Prostate gland (tissue), 2 donors: ENCODE data around the gene UBALD2. TPM values are rescaled to one million over a fixed set of nuclear protein-coding genes. Genes with fewer than 3 reads are reported as not detected.
"Not testable (repeated sequence)": the region's sequence is repeated elsewhere in the genome, so short reads cannot be mapped to it uniquely, and the experiment has no call there.

Experiments used
- DNase-seq: peaks from one replicate; pipeline ENCODE4 v3.0.0-alpha.2; 2019; ENCODE audit warnings: low spot score
- H3K27ac ChIP-seq, 2 donors: fragments of 200-600 bp; sonication (generic); 2 replicates each; pipeline ENCODE4 v1.5.1; 2017 to 2019
- H3K27me3 ChIP-seq: fragments of 200-600 bp; sonication (generic); replicated peaks from 2 replicates; pipeline ENCODE4 v1.5.1; 2019; ENCODE audit not compliant: insufficient read depth
- H3K36me3 ChIP-seq, 2 donors: fragments of 200-600 bp; sonication (generic); 1 replicate in 1 of 2; 2 replicates in 1 of 2; pipeline versions ENCODE4 v1.5.1 to v1.8.1; 2017 to 2019
- H3K4me1 ChIP-seq: fragments of 200-600 bp; sonication (generic); replicated peaks from 2 replicates; pipeline ENCODE4 v1.5.1; 2019
- H3K4me3 ChIP-seq, 2 donors: fragments of 200-600 bp; sonication (generic); 2 replicates each; pipeline ENCODE4 v1.5.1; 2017 to 2019
- H3K9me3 ChIP-seq: fragments of 200-600 bp; sonication (generic); 2 replicates; pipeline ENCODE4 v1.5.1; 2017
- CTCF ChIP-seq, 4 experiments: fragments of 200-600 bp in 2 of 4; fragments of 450-650 bp in 2 of 4; sonication (generic) in 2 of 4; IDR thresholded peaks; 1 replicate in 3 of 4; 2 replicates in 1 of 4; pipeline ENCODE4 v1.5.1; 2016 to 2019; ENCODE audit warnings: antibody characterized with exemption in 4 of 4, mild to moderate bottlenecking in 2 of 4, moderate library complexity in 2 of 4
- POLR2A ChIP-seq: fragments of 450-650 bp; IDR thresholded peaks from one replicate; pipeline ENCODE4 v1.6.1; 2016; ENCODE audit warnings: antibody characterized with exemption, mild to moderate bottlenecking
- POLR2AphosphoS5 ChIP-seq: sonication (generic); formaldehyde crosslinking; IDR thresholded peaks from one replicate; pipeline ENCODE4 v1.6.1; 2017; ENCODE audit warnings: antibody characterized with exemption
- WGBS: methylation state at CpG from one replicate; pipeline ENCODE4 v1.1.5; 2018; 5-methylcytosine and 5-hydroxymethylcytosine counted together
- intact Hi-C: fragments of 100-400 bp; cut with DNase I; formaldehyde crosslinking; loops from one replicate; pipeline ENCODE4 v1.14.2; 2022
- total RNA-seq, 2 donors: library from RNA; depleted of rRNA; stranded (reverse); fragments of >200 nt; gene quantifications; one replicate each; pipeline ENCODE4 v1.1.0, GENCODE V29; 2016

Gene UBALD2
- total RNA-seq, 2 donors from 2014 or later: 19.4 to 19.7 TPM

DNA sequence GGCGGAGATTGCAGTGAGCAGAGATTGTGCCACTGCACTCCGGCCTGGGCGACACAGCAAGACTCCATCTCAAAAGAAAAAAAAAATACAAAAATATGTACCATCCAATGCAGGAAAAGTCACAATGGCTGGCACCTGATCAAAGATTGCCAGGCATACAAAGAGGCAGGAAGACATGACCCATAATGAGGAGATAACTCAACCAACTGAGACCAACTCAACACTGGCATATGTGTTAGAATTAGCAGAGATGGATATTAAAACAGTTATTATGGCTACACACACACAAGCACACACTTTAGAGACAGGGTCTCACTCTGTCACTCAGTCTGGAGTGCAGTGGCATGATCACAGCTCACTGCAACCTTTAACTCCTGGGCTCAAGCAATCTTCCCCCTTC lies 32.3 kb downstream of the UBALD2 start:
- Histone ChIP-seq H3K9me3 (no peaks in the 10 kb centered on the region), H3K4me1 (no peaks in the 10 kb centered on the region), H3K36me3 (no peaks in the 10 kb centered on the region), H3K27ac (no peak overlapping the region), H3K4me3 (no peak overlapping the region), H3K27me3 (no peaks in the 10 kb centered on the region)
- 84% methylated on average over 3 of the region's 3 CpGs for WGBS
- TF ChIP-seq POLR2A (no peak), POLR2AphosphoS5 (no peak), CTCF (IDR thresholded peaks at IDR 0.05) (no peak)
- intact Hi-C loops: loop anchor here (5.0 kb wide), 1 partner anchor 175 kb away; no protein-coding TSS in a partner anchor
- no peak for DNase-seq

GRCh38 chr17:76304226-76305134 lies 39.3 kb downstream of the UBALD2 start:
- no peaks in the 10 kb centered on the region for H3K36me3 ChIP-seq
- no peak overlapping the region for H3K4me3 ChIP-seq
- WGBS: 85% methylated on average over 17 of the region's 17 CpGs
- no peaks in the 10 kb centered on the region for H3K4me1 ChIP-seq
- intact Hi-C loops: loop anchor here (2.0 to 5.0 kb wide), 2 partner anchors 94 to 203 kb away; no protein-coding TSS in a partner anchor
- TF ChIP-seq CTCF (IDR thresholded peaks at IDR 0.05): no peak
- TF ChIP-seq POLR2AphosphoS5: no peak
- TF ChIP-seq POLR2A: no peak
- H3K27ac ChIP-seq: no peak overlapping the region
- H3K27me3 ChIP-seq: no peaks in the 10 kb centered on the region
- no peaks in the 10 kb centered on the region for H3K9me3 ChIP-seq
- DNase-seq: no peak

GRCh38 chr17:76305135-76305454 lies 39.9 kb downstream of the UBALD2 start:
- intact Hi-C loops: loop anchor here (2.0 kb wide), 1 partner anchor 94 kb away; no protein-coding TSS in a partner anchor
- not testable (repeated sequence) for DNase-seq, H3K36me3 ChIP-seq, H3K4me1 ChIP-seq, H3K27me3 ChIP-seq, H3K4me3 ChIP-seq, H3K9me3 ChIP-seq, H3K27ac ChIP-seq
- WGBS: 89% methylated on average over 3 of the region's 3 CpGs

GRCh38 chr17:76307299-76307965 lies 42.3 kb downstream of the UBALD2 start:
- WGBS: 97% methylated on average over 45 of the region's 58 CpGs
- Histone ChIP-seq H3K9me3 (no peaks in the 10 kb centered on the region), H3K36me3 (no peaks in the 10 kb centered on the region), H3K4me1 (no peaks in the 10 kb centered on the region), H3K4me3 (no peak overlapping the region), H3K27me3 (no peaks in the 10 kb centered on the region), H3K27ac (no peak overlapping the region)
- no peak for DNase-seq
- intact Hi-C loops: no loop called here
- no peak for TF ChIP-seq POLR2AphosphoS5

DNA sequence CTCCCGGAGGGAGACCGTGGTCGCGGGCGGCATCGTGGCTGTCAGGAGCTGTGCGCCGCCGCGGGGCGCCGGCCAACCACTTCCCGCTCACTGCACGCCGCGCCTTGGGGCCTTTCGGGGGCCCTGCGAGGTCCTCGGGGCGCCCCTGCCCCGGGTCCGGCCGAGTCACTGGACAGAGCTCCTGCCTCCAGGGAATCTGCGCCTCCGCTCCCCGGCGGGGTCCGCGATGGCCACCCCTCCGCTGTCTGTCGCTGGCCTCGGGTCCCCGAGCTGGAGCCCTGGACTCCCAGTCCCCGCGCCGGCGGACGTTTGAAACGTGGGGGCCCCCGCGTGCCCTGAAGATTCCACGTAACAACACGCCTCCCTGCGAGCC lies 42.8 kb downstream of the UBALD2 start, which contains the start of gene QRICH2:
Gene QRICH2, minus strand, starts transcription at position 311 of the 373 bp plus-strand sequence. Its CDS starts 278 bp downstream, at position 33.
- H3K4me3 ChIP-seq: no peak within 1 kb of the TSS
- H3K36me3 ChIP-seq: peaks cover 0 to 3% of the 10 kb centered on the region in 2 donors
- WGBS: 95% methylated on average over 29 of the region's 44 CpGs
- no peak within 1 kb of the TSS for H3K27ac ChIP-seq
- H3K4me1 ChIP-seq: no peaks in the 10 kb centered on the region
- H3K9me3 ChIP-seq: no peaks in the 10 kb centered on the region
- intact Hi-C loops: no loop called here
- TF ChIP-seq POLR2A: no peak
- TF ChIP-seq POLR2AphosphoS5: no peak
- no peak for TF ChIP-seq CTCF (IDR thresholded peaks at IDR 0.05)
- no peak for DNase-seq
- no peaks in the 10 kb centered on the region for H3K27me3 ChIP-seq
